ENCODE measurements around the gene PEDS1. TPM values are rescaled to one million over a fixed set of nuclear protein-coding genes. Genes with fewer than 3 reads are reported as not detected.
"Not testable (repeated sequence)": the region's sequence is repeated elsewhere in the genome, so short reads cannot be mapped to it uniquely, and the experiment has no call there.

The PEDS1 gene
- total RNA-seq, 1 experiment from 2014 or later: 29.7 TPM

- DNase-seq: no peak
- Histone ChIP-seq H3K9me3 (ENCODE audit: low read length) (no peaks in the 10 kb centered on the region), H3K27ac (ENCODE audit: low read length) (no peak overlapping the region), H3K79me2 (ENCODE audit: low read length) (peaks cover 28% of the 10 kb centered on the region), H3K4me3 (ENCODE audit: low read length) (no peak overlapping the region), H4K20me1 (ENCODE audit: insufficient read depth, low read depth, low read length) (no peaks in the 10 kb centered on the region), H3K36me3 (ENCODE audit: insufficient read depth, low read length) (peaks cover 7% of the 10 kb centered on the region; the same call in 1 of the 2 replicates), H2AFZ (ENCODE audit: low read length) (no peak overlapping the region), H3K4me1 (ENCODE audit: low read length) (no peaks in the 10 kb centered on the region), H3K9me2 (replicated peaks; ENCODE audit: insufficient read depth, low read length) (no peaks in the 10 kb centered on the region), H3K4me2 (ENCODE audit: low read depth, low read length, poor library complexity, severe bottlenecking) (no peak overlapping the region), H3K27me3 (ENCODE audit: low read length) (no peaks in the 10 kb centered on the region), H3K9ac (ENCODE audit: low read length) (no peak overlapping the region)
Observed at GRCh38 chr20:50138479-50139393, 14.8 kb downstream of the PEDS1 start.

GRCh38 chr20:50138120-50138478 lies 15.4 kb downstream of the PEDS1 start:
- no peak for DNase-seq
- no peaks in the 10 kb centered on the region for H3K27me3 ChIP-seq (ENCODE audit: low read length)
- H3K4me1 ChIP-seq (ENCODE audit: low read length): no peaks in the 10 kb centered on the region
- H3K36me3 ChIP-seq (ENCODE audit: insufficient read depth, low read length): peaks cover 7% of the 10 kb centered on the region; the same call in 1 of the 2 replicates
- H3K79me2 ChIP-seq (ENCODE audit: low read length): peaks cover 29% of the 10 kb centered on the region
- H3K9me2 ChIP-seq (replicated peaks; ENCODE audit: insufficient read depth, low read length): no peaks in the 10 kb centered on the region
- H2AFZ ChIP-seq (ENCODE audit: low read length): no peak overlapping the region
- no peaks in the 10 kb centered on the region for H3K9me3 ChIP-seq (ENCODE audit: low read length)
- H4K20me1 ChIP-seq (ENCODE audit: insufficient read depth, low read depth, low read length): no peaks in the 10 kb centered on the region
- H3K9ac ChIP-seq (ENCODE audit: low read length): no peak overlapping the region
- no peak overlapping the region for H3K27ac ChIP-seq (ENCODE audit: low read length)
- H3K4me3 ChIP-seq (ENCODE audit: low read length): no peak overlapping the region
- no peak overlapping the region for H3K4me2 ChIP-seq (ENCODE audit: low read depth, low read length, poor library complexity, severe bottlenecking)

GRCh38 chr20:50137702-50138101 lies 15.8 kb downstream of the PEDS1 start:
- H3K9me2 ChIP-seq (replicated peaks; ENCODE audit: insufficient read depth, low read length); H3K9me3 ChIP-seq (ENCODE audit: low read length); H3K4me3 ChIP-seq (ENCODE audit: low read length); H3K4me2 ChIP-seq (ENCODE audit: low read depth, low read length, poor library complexity, severe bottlenecking); H4K20me1 ChIP-seq (ENCODE audit: insufficient read depth, low read depth, low read length); H3K27me3 ChIP-seq (ENCODE audit: low read length); H2AFZ ChIP-seq (ENCODE audit: low read length); H3K36me3 ChIP-seq (ENCODE audit: insufficient read depth, low read length); H3K9ac ChIP-seq (ENCODE audit: low read length); DNase-seq; H3K4me1 ChIP-seq (ENCODE audit: low read length); H3K27ac ChIP-seq (ENCODE audit: low read length): not testable (repeated sequence)
- H3K79me2 ChIP-seq (ENCODE audit: low read length): peaks cover 28% of the 10 kb centered on the region

- Histone ChIP-seq H3K36me3 (ENCODE audit: insufficient read depth, low read length) (peaks cover 13% of the 10 kb centered on the region; the same call in 1 of the 2 replicates), H2AFZ (ENCODE audit: low read length) (no peak overlapping the region), H3K4me3 (ENCODE audit: low read length) (no peak overlapping the region), H3K4me2 (ENCODE audit: low read depth, low read length, poor library complexity, severe bottlenecking) (no peak overlapping the region), H3K4me1 (ENCODE audit: low read length) (no peaks in the 10 kb centered on the region), H3K9me2 (replicated peaks; ENCODE audit: insufficient read depth, low read length) (no peaks in the 10 kb centered on the region), H3K27me3 (ENCODE audit: low read length) (no peaks in the 10 kb centered on the region), H3K27ac (ENCODE audit: low read length) (no peak overlapping the region), H3K9ac (ENCODE audit: low read length) (no peak overlapping the region), H3K9me3 (ENCODE audit: low read length) (no peaks in the 10 kb centered on the region), H3K79me2 (ENCODE audit: low read length) (peaks cover 26% of the 10 kb centered on the region), H4K20me1 (ENCODE audit: insufficient read depth, low read depth, low read length) (no peaks in the 10 kb centered on the region)
- no peak for DNase-seq
Observed at GRCh38 chr20:50136822-50137599, 16.5 kb downstream of the PEDS1 start.

GRCh38 chr20:50135157-50135556 lies 18.4 kb downstream of the PEDS1 start:
- not testable (repeated sequence) for H3K9me3 ChIP-seq (ENCODE audit: low read length); DNase-seq; H3K27ac ChIP-seq (ENCODE audit: low read length); H3K4me2 ChIP-seq (ENCODE audit: low read depth, low read length, poor library complexity, severe bottlenecking); H2AFZ ChIP-seq (ENCODE audit: low read length); H3K4me1 ChIP-seq (ENCODE audit: low read length); H3K9me2 ChIP-seq (replicated peaks; ENCODE audit: insufficient read depth, low read length); H3K9ac ChIP-seq (ENCODE audit: low read length); H4K20me1 ChIP-seq (ENCODE audit: insufficient read depth, low read depth, low read length); H3K27me3 ChIP-seq (ENCODE audit: low read length); H3K4me3 ChIP-seq (ENCODE audit: low read length)
- Histone ChIP-seq H3K79me2 (ENCODE audit: low read length) (peaks cover 18% of the 10 kb centered on the region; the same call in 1 of the 2 replicates), H3K36me3 (ENCODE audit: insufficient read depth, low read length) (peaks cover 12% of the 10 kb centered on the region; the same call in 1 of the 2 replicates)

- Histone ChIP-seq H4K20me1 (ENCODE audit: insufficient read depth, low read depth, low read length) (no peaks in the 10 kb centered on the region), H3K9ac (ENCODE audit: low read length) (no peak overlapping the region), H3K27me3 (ENCODE audit: low read length) (no peaks in the 10 kb centered on the region), H3K4me1 (ENCODE audit: low read length) (no peaks in the 10 kb centered on the region), H3K9me3 (ENCODE audit: low read length) (no peaks in the 10 kb centered on the region), H3K79me2 (ENCODE audit: low read length) (peaks cover 18% of the 10 kb centered on the region; the same call in 1 of the 2 replicates), H3K36me3 (ENCODE audit: insufficient read depth, low read length) (peaks cover 13% of the 10 kb centered on the region; the same call in 1 of the 2 replicates), H2AFZ (ENCODE audit: low read length) (no peak overlapping the region), H3K9me2 (replicated peaks; ENCODE audit: insufficient read depth, low read length) (no peaks in the 10 kb centered on the region), H3K27ac (ENCODE audit: low read length) (no peak overlapping the region), H3K4me3 (ENCODE audit: low read length) (no peak overlapping the region), H3K4me2 (ENCODE audit: low read depth, low read length, poor library complexity, severe bottlenecking) (no peak overlapping the region)
- DNase-seq: no peak
Observed at GRCh38 chr20:50133474-50134217, 19.9 kb downstream of the PEDS1 start.

- no peak overlapping the region for H3K4me2 ChIP-seq (ENCODE audit: low read depth, low read length, poor library complexity, severe bottlenecking)
- H3K27me3 ChIP-seq (ENCODE audit: low read length): no peaks in the 10 kb centered on the region
- no peak for DNase-seq
- H3K9ac ChIP-seq (ENCODE audit: low read length): no peak overlapping the region
- no peaks in the 10 kb centered on the region for H3K4me1 ChIP-seq (ENCODE audit: low read length)
- no peaks in the 10 kb centered on the region for H3K9me2 ChIP-seq (replicated peaks; ENCODE audit: insufficient read depth, low read length)
- H2AFZ ChIP-seq (ENCODE audit: low read length): no peak overlapping the region
- no peaks in the 10 kb centered on the region for H3K9me3 ChIP-seq (ENCODE audit: low read length)
- peaks cover 15% of the 10 kb centered on the region; the same call in 1 of the 2 replicates for H3K79me2 ChIP-seq (ENCODE audit: low read length)
- H3K36me3 ChIP-seq (ENCODE audit: insufficient read depth, low read length): peaks cover 13% of the 10 kb centered on the region; the same call in 1 of the 2 replicates
- H3K4me3 ChIP-seq (ENCODE audit: low read length): no peak overlapping the region
- no peaks in the 10 kb centered on the region for H4K20me1 ChIP-seq (ENCODE audit: insufficient read depth, low read depth, low read length)
- H3K27ac ChIP-seq (ENCODE audit: low read length): no peak overlapping the region
Observed at GRCh38 chr20:50133041-50133440, 20.5 kb downstream of the PEDS1 start.
